Endothelial cell of umbilical vein (primary cell): ENCODE data around the gene COCH.

Source experiments
- EZH2 ChIP-seq: IDR thresholded peaks from 2 replicates; pipeline ENCODE4 v1.6.1; 2012; ENCODE audit warnings: borderline replicate concordance, low read depth, mild to moderate bottlenecking, moderate library complexity, low read length, inconsistent platforms; ENCODE audit not compliant: severe bottlenecking
- POLR2A ChIP-seq: IDR thresholded peaks from 2 replicates; pipeline ENCODE4 v1.6.1; 2012; ENCODE audit warnings: low read depth, mild to moderate bottlenecking, control low read depth, low read length
- POLR2AphosphoS5 ChIP-seq: IDR thresholded peaks from 2 replicates; pipeline ENCODE4 v1.6.1; 2012; ENCODE audit warnings: low read depth, mild to moderate bottlenecking, control low read depth, low read length, moderate library complexity; ENCODE audit not compliant: insufficient read depth
- TF ChIP-seq, protein P1 (sequence below), 2 donors: IDR thresholded peaks; 1 replicate in 1 of 2; 2 replicates in 1 of 2; pipeline ENCODE4 v1.5.1; 2011; ENCODE audit warnings: low read length in 2 of 2, mild to moderate bottlenecking in 2 of 2, moderate library complexity in 2 of 2, control low read depth in 1 of 2, inconsistent platforms in 1 of 2, low read depth in 1 of 2; ENCODE audit not compliant: insufficient read depth in 1 of 2; ENCODE audit errors: extremely low read depth in 1 of 2
- TF ChIP-seq, protein P2 (sequence below): IDR thresholded peaks from 2 replicates; pipeline ENCODE4 v1.6.1; 2011; ENCODE audit not compliant: insufficient read depth, insufficient read length

GRCh38 chr14:30885840-30886740 lies 11.7 kb downstream of the COCH start:
- TF ChIP-seq, protein P1, sequence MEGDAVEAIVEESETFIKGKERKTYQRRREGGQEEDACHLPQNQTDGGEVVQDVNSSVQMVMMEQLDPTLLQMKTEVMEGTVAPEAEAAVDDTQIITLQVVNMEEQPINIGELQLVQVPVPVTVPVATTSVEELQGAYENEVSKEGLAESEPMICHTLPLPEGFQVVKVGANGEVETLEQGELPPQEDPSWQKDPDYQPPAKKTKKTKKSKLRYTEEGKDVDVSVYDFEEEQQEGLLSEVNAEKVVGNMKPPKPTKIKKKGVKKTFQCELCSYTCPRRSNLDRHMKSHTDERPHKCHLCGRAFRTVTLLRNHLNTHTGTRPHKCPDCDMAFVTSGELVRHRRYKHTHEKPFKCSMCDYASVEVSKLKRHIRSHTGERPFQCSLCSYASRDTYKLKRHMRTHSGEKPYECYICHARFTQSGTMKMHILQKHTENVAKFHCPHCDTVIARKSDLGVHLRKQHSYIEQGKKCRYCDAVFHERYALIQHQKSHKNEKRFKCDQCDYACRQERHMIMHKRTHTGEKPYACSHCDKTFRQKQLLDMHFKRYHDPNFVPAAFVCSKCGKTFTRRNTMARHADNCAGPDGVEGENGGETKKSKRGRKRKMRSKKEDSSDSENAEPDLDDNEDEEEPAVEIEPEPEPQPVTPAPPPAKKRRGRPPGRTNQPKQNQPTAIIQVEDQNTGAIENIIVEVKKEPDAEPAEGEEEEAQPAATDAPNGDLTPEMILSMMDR (IDR thresholded peaks at IDR 0.05; ENCODE audit: extremely low read depth in 1 of 2, insufficient read depth in 1 of 2, low read depth in 1 of 2, low read length in 2 of 2) = no peak
- TF ChIP-seq, protein P2, sequence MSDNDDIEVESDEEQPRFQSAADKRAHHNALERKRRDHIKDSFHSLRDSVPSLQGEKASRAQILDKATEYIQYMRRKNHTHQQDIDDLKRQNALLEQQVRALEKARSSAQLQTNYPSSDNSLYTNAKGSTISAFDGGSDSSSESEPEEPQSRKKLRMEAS = no peak
- TF ChIP-seq EZH2 (no peak), POLR2AphosphoS5 (no peak), POLR2A (no peak)
